MM.1S (cell line): Measurements from ENCODE around the gene NFYA.

Experiments used
- DNase-seq: peaks from one replicate; pipeline ENCODE4 v3.0.0-alpha.2; 2015
- H2AFZ ChIP-seq: fragments of 300-600 bp; sonication (generic); 2 replicates; pipeline ENCODE4 v1.6.0; 2016; ENCODE audit warnings: antibody characterized with exemption, low read length
- H3F3A ChIP-seq: fragments of 300-600 bp; sonication (generic); 2 replicates; pipeline ENCODE4 v1.6.1; 2016; ENCODE audit warnings: mild to moderate bottlenecking, antibody characterized with exemption, low read length, moderate library complexity, mixed read lengths; ENCODE audit not compliant: insufficient read depth
- H3K27ac ChIP-seq: fragments of 300-600 bp; sonication (generic); 2 replicates; pipeline ENCODE4 v1.5.1; 2016; ENCODE audit warnings: mild to moderate bottlenecking, low read length
- H3K27me3 ChIP-seq: fragments of 300-600 bp; sonication (generic); replicated peaks from 2 replicates; pipeline ENCODE4 v1.6.0; 2016; ENCODE audit warnings: low read length; ENCODE audit not compliant: insufficient read depth
- H3K36me3 ChIP-seq: fragments of 300-600 bp; sonication (generic); replicated peaks from 2 replicates; pipeline ENCODE4 v1.6.1; 2016; ENCODE audit warnings: mild to moderate bottlenecking, low read length, mixed read lengths; ENCODE audit not compliant: insufficient read depth
- H3K4me1 ChIP-seq: fragments of 300-600 bp; sonication (generic); 2 replicates; pipeline ENCODE4 v1.6.1; 2016; ENCODE audit warnings: low read length, mixed read lengths
- H3K4me2 ChIP-seq: fragments of 300-600 bp; sonication (generic); 2 replicates; pipeline ENCODE4 v1.6.0; 2016; ENCODE audit warnings: low read depth, low read length
- H3K4me3 ChIP-seq: fragments of 300-600 bp; sonication (generic); 2 replicates; pipeline ENCODE4 v1.5.1; 2016; ENCODE audit warnings: low read length, mixed read lengths
- H3K79me2 ChIP-seq: fragments of 300-600 bp; sonication (generic); 2 replicates; pipeline ENCODE4 v1.6.1; 2016; ENCODE audit warnings: mixed run types, low read length, mixed read lengths
- H3K9ac ChIP-seq: fragments of 300-600 bp; sonication (generic); 2 replicates; pipeline ENCODE4 v1.6.1; 2016; ENCODE audit warnings: low read length, mixed read lengths
- H3K9me2 ChIP-seq: fragments of 300-600 bp; sonication (generic); replicated peaks from 2 replicates; pipeline ENCODE4 v1.6.1; 2016; ENCODE audit warnings: mild to moderate bottlenecking, low read length, mixed read lengths; ENCODE audit not compliant: insufficient read depth
- H3K9me3 ChIP-seq: fragments of 300-600 bp; sonication (generic); replicated peaks from 2 replicates; pipeline ENCODE4 v1.6.1; 2016; ENCODE audit warnings: mild to moderate bottlenecking, low read length, mixed read lengths; ENCODE audit not compliant: insufficient read depth
- H4K20me1 ChIP-seq: fragments of 300-600 bp; sonication (generic); 2 replicates; pipeline ENCODE4 v1.6.1; 2016; ENCODE audit warnings: mild to moderate bottlenecking, low read length, moderate library complexity, mixed read lengths; ENCODE audit not compliant: insufficient read depth
- EZH2 ChIP-seq: fragments of 300-600 bp; sonication (generic); optimal IDR thresholded peaks from 2 replicates; pipeline ENCODE3; 2017; ENCODE audit warnings: low read depth, mild to moderate bottlenecking, antibody characterized with exemption, low read length, mixed read lengths
- EZH2phosphoT487 ChIP-seq: fragments of 300-600 bp; sonication (generic); IDR thresholded peaks from 2 replicates; pipeline ENCODE4 v1.6.1; 2018; ENCODE audit warnings: antibody characterized with exemption, low read length
- TF ChIP-seq, protein P1 (sequence below): fragments of 300-600 bp; sonication (generic); IDR thresholded peaks from 2 replicates; pipeline ENCODE4 v1.5.1; 2016; ENCODE audit warnings: antibody characterized with exemption, low read length, mixed read lengths

NFYA gene

GRCh38 chr6:41037107-41037900 lies 35.5 kb upstream of the NFYA start:
- Histone ChIP-seq H3K27me3 (no peaks in the 10 kb centered on the region), H3K4me3 (no peak overlapping the region), H3K4me1 (no peaks in the 10 kb centered on the region), H2AFZ (no peak overlapping the region), H3K9me3 (no peaks in the 10 kb centered on the region), H3K36me3 (no peaks in the 10 kb centered on the region), H3F3A (no peaks in the 10 kb centered on the region), H3K27ac (no peak overlapping the region), H3K9me2 (no peaks in the 10 kb centered on the region), H4K20me1 (no peaks in the 10 kb centered on the region), H3K79me2 (no peaks in the 10 kb centered on the region), H3K4me2 (no peak overlapping the region), H3K9ac (no peak overlapping the region)
- DNase-seq, result no peak
- TF ChIP-seq EZH2phosphoT487 (no peak), EZH2 (no peak)
- TF ChIP-seq, protein P1, sequence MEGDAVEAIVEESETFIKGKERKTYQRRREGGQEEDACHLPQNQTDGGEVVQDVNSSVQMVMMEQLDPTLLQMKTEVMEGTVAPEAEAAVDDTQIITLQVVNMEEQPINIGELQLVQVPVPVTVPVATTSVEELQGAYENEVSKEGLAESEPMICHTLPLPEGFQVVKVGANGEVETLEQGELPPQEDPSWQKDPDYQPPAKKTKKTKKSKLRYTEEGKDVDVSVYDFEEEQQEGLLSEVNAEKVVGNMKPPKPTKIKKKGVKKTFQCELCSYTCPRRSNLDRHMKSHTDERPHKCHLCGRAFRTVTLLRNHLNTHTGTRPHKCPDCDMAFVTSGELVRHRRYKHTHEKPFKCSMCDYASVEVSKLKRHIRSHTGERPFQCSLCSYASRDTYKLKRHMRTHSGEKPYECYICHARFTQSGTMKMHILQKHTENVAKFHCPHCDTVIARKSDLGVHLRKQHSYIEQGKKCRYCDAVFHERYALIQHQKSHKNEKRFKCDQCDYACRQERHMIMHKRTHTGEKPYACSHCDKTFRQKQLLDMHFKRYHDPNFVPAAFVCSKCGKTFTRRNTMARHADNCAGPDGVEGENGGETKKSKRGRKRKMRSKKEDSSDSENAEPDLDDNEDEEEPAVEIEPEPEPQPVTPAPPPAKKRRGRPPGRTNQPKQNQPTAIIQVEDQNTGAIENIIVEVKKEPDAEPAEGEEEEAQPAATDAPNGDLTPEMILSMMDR, result no peak

- Histone ChIP-seq H3K27me3 (no peaks in the 10 kb centered on the region), H3F3A (no peaks in the 10 kb centered on the region), H3K4me2 (no peak overlapping the region), H3K9ac (no peak overlapping the region), H3K9me3 (no peaks in the 10 kb centered on the region), H3K27ac (no peak overlapping the region), H3K79me2 (no peaks in the 10 kb centered on the region), H2AFZ (no peak overlapping the region), H3K4me3 (no peak overlapping the region), H3K9me2 (no peaks in the 10 kb centered on the region), H3K4me1 (no peaks in the 10 kb centered on the region), H3K36me3 (no peaks in the 10 kb centered on the region), H4K20me1 (no peaks in the 10 kb centered on the region)
- TF ChIP-seq EZH2 (no peak), EZH2phosphoT487 (no peak)
- TF ChIP-seq, protein P1, result no peak
- DNase-seq, result no peak
Measured at GRCh38 chr6:41038205-41038604, 34.6 kb upstream of the NFYA start.

GRCh38 chr6:41039060-41039998 lies 33.4 kb upstream of the NFYA start, which contains the start of gene UNC5CL:
Gene UNC5CL (minus strand): TSS chr6:41039221. CDS start chr6:41035074, 4,147 bp downstream.
- Histone ChIP-seq H3K4me3 (no peak within 1 kb of the TSS), H3K4me2 (no peak within 1 kb of the TSS), H3K27ac (no peak within 1 kb of the TSS), H3K9ac (no peak within 1 kb of the TSS), H3K9me2 (no peaks in the 10 kb centered on the region), H3F3A (no peaks in the 10 kb centered on the region), H3K79me2 (no peaks in the 10 kb centered on the region), H3K27me3 (no peaks in the 10 kb centered on the region), H3K36me3 (no peaks in the 10 kb centered on the region), H2AFZ (no peak within 1 kb of the TSS), H4K20me1 (no peaks in the 10 kb centered on the region), H3K4me1 (no peaks in the 10 kb centered on the region), H3K9me3 (no peaks in the 10 kb centered on the region)
- no peak for TF ChIP-seq EZH2
- TF ChIP-seq, protein P1, result peak; percentile 88
- DNase-seq, result peak; percentile 38
